GM18858 (cell line): ENCODE data around the gene SACM1L.
"Not testable (repeated sequence)": the region's sequence is repeated elsewhere in the genome, so short reads cannot be mapped to it uniquely, and the experiment has no call there.

ENCODE experiments used
- ATAC-seq: cut with Tn5 transposase; IDR thresholded peaks from one replicate; pipeline ENCODE4 v1.9.1; 2021; ENCODE audit not compliant: unreplicated experiment

Gene SACM1L

DNA sequence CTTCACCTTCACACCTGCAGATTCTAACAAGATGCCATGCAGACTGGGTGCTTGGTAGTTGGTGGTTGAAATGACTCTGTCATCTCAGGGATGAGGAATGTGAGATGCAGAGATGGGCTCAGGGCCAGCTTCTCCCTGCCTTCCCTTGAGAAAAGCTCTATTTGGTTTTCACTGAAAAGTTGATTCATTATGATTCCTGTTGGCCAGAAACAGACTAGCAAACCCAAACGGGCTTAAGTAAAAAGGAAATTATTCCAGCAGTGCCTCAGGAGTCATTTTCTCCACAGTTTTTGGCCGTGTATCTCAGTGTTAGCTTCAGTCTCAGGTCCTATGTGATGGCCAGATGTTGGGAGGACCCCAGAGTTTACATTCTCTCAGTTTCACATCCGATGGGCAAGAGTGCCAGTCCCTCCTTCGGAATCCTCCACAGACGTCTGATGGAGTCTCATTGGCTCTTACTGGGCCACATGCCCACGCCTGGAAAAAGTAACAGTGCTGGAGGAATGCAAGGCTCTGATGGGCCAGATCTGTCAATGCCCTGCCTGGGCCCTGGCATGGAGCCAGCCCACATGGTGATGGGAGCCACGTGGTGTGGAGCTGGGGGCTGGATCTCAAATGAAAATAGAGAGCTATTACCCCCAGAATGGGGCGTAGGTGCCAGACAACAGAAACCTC, 22.3 kb upstream of the SACM1L start:
- ATAC-seq: no peak

DNA sequence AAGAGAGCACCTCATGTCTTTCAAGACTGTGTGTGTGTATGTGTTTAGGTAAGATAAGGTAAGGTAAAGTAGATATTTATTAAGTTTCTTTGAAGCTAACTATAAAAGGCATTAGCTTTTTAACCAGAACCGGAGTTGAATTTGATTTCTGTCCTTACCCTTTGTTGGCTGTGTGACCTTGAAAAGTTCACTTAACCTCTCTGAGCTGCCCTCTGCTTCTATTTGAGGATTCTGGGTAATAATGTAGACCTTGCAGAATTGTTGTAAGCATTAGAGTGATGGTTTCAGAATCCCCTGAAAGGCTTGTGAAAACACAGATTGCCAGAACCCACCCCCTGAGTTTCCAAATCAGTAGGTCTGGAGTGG, 21.6 kb upstream of the SACM1L start:
- no peak for ATAC-seq

DNA sequence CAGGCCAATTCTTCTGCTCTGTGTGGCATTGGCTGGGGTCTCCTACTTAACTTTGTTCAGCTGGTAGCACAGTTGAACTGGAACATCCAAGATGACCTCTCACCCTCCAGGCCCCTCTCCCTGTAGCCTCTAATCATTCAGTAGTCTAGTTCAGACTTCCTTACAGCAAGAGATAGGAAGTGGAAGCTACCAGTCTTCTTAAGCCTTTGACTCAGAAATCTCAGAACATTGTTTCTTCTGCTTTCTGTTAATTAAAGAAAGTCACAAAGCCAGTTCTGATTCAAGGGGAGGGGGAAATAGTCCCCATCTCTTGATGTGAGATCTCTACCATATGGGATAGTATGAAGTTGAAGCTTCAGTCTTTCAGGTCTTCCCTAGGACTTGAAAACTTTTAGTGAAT, 18.8 kb upstream of the SACM1L start:
- ATAC-seq: no peak

DNA sequence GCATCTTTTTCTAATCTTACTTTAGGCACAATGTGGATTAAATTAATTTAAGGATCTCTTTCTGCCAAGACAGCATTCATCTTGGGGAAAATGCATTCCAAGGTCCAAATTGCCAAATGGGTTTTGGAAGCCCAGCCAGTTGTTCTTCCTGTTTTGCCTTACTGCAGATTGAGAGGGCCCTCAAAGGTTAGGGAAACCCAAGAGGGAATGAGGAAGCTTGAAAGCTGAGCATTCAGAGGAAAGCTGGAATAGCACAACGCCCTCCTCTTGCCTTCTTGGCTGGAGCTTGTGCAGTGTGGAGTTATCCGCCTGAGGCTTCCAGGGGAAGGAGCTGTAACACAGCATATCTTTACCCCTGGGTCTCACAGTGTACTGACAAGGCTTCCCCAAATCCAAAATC, 18.2 kb upstream of the SACM1L start:
- no peak for ATAC-seq

DNA sequence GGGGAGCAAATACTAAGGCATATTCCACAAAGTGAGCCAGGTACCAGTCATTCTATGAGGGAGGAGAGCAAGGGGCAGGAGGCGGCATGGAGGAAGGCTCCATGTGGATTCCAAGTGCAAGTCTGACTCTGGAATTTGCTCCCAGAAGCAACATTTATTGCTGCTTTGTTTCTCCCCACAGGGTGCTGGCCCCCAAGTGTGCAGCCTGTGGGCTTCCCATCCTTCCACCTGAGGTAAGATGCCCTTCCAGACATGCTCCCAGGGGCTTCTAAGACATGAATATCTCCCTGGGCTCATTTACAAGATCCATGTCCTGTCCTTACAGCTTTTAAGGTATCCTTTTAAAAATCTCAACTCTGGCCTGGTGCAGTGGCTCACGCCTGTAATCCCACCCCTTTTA, 15.9 kb upstream of the SACM1L start:
- ATAC-seq: no peak

DNA sequence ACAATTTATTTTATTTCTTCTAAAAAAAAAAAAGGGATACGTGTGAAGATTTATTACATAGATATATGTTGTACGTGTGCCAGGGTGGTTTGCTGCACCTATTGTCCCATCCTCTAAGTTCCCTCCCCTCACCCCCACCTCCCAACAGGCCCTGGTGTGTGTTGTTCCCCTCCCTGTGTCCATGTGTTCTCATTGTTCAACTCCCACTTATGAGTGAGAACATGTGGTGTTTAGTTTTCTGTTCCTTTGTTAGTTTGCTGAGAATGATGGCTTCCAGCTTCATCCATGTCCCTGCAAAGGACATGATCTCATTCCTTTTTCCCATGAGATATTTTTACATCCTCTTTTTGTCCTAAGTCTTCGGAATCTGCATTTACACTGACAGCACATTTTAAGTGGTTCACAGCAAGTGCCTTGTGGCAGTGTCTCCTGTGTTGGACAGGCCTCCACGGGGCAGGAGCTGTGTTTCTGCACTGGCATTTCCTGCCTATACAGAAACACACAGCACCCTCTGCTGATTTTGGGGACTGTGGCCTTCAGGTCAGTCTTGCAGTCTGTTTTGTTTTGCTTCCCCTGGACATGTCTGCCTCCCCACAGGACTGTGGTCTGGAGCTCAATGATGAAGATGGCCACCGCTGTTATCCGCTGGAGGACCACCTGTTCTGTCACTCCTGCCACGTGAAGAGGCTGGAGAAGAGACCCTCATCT, 12.7 kb upstream of the SACM1L start:
- no peak for ATAC-seq

DNA sequence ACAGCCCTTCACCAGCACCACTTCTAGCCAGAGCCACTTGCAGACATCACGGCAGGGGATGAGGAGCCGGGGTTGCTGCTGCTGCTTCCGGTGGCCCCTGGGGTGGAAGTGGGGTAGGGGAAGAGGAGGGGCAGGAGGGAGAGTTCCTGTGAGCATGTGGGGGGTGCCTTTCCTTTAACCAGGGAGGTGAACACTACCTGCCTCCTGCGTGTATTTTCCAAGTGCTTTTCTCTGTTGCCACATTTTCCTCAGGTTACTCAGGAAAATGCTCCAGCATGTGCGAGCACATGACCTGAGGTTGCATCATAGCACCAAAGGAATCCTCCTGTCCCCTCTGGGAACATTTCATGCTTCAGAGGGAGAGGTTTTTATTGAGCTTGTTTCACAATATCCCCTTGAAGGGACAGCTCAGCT, 12.2 kb upstream of the SACM1L start:
- ATAC-seq: no peak

DNA sequence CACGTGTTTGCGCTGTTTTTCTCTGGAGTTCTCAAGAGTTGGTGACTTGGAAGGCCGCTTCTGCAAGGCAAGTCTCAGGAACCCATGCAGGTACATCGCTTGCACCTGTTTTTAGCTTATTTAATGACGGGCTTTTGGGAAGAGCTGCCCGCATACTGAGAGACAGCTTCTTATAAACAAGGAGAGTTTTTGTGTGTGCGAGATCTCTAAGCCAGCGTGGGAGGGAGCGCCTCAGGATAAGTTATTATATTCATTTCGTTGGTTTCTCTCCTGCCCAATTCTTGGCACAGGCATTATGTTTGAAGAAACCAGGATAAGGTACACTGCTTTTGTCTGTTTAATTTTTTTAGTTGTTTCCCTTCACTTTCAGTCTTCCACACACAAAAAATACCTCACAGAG, 11.4 kb upstream of the SACM1L start:
- ATAC-seq: no peak

DNA sequence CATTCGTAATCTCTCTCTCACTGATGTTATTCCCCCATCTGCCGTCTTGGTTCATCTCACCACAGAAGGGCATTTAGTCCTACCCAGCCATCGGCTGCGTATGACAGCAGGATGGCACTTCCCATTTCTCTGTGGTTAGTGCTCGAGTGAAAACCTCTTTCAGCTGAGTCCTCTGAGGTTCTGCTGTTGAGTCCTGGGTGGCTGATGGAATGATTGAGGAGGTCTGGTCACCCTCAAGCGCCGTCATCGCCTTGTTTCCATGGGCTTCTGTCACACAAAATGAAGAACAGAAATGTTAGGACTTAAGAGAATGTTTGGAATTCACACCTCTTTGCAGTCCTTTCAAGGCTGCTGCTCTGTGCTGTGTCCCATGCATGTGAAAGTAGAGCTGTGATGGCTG, 9.4 kb upstream of the SACM1L start:
- ATAC-seq: no peak

DNA sequence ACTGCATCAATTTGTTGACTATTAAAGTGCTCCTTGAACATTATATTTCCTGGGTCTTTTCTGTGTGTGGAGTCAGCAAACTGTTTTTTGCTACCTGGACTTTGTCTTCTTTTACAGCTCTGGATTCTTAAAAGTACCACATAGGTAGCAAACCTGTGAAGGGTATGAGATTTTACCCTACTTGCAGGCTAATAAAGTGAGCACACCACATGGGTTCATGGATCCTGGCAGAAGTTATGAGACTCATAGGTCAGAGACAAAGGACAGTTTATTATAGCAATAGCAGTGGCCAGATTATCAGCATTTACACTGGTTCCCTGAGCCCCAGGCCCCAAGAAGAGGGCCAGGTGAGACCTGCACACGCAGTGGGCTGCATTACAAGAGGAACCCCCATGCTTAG, 8.0 kb upstream of the SACM1L start:
- no peak for ATAC-seq

DNA sequence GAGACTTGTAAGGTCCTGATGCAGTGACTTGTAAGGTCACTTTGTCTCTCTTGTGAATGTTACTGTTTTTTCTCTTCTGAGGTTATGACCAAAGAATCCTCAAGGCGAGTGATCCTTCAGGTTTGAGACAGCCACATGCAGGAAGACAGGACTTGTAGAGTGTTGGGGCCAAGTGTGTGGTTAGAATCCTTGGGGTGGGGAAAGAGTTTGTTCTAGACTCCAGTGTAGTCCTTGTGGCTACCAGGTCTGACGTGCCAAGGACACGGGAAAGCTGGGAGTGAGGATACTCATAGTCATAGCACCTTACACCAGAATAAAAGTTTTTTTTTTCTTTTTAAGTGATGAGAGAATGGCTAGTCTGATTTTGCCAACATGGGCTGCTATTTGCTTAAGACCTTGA, 7.3 kb upstream of the SACM1L start:
- ATAC-seq: no peak

DNA sequence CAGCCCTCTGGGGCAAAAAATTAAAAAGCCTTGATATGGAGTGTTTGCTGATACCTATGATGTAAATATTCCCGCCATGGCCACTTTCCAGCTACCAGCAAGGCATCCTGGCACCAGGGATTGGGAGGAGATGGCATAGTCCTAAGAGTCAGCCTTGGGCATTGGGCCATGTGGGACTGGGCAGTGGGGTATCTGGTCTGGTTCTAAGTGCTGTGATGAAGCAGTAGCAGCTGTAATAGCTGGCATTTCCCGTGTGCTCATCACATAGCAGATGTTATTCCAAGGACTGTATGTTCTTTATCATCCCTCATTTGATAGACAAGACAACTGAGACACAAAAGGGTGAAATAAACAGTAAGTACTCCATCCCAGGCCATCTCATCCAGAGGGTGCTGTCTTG, 6.9 kb upstream of the SACM1L start:
- ATAC-seq: no peak

DNA sequence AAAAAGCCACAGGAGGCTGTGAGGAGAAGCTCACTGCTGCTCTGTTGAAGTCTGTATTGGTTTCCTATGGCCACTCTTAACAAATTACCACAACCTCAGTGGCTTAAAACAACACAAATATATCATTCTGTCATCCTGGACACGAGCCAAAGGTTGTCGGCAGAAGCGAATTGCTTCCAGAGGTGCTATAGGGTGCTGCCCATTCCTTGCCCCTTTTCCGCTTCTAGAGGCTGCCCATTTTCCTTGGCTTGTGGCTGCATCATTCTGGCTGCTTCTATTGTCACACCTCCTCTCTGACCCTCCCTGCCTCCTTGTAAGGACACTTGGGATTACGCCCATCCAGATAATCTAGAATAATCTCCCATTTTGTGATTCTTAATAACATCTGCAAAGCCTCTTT, 6.4 kb upstream of the SACM1L start:
- no peak for ATAC-seq

DNA sequence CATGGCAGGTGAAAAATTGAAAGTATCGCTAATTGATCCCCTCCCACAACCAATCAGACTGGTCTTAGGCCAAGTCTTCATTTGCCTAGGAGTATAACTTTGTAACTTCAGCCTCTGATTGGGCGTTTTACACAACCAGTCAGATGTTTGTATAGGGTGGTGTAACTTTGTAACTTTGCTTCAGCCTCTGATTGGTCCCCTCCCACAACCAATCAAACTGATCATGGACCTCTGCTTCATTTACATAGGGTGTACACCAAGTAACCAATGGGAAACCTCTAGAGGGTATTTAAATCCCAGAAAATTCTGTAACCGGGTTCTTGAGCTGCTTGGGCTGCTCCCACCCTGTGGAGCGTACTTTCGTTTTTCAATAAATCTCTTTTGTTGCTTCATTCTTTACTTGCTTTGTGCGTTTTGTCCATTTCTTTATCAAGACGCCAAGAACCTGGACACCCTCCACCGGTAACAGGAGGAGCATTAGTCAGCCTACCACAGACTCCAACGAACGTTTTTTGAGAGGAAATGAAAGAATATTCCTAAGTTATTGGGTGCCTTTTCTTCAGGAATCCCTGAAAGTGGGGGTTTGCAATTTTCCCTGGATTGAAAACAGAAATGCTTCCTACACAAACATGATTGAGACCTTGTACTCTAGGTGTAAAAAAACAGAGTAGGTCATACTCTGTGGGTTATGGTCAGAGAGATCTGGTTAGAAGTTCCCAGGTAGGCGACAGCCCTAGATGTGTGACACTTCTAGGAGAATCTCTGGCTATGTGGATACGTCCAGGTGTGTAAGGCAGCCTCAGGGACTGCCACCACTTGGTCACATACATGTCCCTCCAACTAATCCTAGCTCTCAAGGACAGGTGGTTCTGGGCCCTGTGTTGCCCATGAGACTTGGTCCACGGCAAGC, 5.5 kb upstream of the SACM1L start:
- ATAC-seq: no peak

DNA sequence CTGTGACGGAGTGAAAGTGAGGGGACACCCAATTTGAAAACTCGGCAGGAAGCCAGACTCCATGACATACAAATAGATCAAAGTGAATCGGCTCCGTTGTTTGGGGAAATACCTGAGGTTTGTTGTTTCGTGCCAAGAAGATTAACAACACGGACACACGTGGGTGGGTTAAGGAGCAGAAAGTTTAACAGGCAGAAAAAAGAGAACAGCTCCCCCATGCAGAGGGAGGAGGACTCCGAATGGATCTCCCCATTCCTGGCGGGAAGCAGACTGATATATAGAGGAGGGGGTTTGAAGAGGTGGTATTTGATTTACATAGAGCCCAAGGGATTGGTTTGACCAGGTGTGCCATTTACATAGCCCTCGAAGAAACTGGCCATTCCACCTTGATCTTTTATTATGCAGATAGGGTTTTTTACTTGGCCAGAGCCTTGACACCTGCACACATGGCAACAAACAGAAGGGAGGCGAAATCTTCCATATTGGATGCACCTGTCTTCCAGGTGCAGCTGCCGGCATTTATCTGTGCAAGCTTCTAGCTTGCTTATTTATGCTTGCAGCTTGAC, 4.8 kb upstream of the SACM1L start:
- no peak for ATAC-seq

DNA sequence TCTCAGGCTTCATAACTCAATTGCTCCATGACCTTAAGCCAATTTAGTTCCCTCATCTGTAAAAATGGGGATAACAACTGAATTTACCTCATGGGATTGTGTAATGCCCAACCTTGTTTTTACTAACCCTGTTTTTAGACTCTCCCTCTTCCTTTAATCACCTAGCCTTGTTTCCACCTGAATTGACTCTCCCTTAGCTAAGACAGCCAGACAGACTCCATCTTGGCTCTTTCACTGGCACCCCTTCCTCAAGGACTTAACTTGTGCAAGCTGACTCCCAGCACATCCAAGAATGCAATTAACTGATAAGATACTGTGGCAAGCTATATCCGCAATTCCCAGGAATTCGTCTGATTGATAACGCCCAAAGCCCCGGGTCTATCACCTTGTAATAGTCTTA, 3.5 kb upstream of the SACM1L start:
- not testable (repeated sequence) for ATAC-seq

DNA sequence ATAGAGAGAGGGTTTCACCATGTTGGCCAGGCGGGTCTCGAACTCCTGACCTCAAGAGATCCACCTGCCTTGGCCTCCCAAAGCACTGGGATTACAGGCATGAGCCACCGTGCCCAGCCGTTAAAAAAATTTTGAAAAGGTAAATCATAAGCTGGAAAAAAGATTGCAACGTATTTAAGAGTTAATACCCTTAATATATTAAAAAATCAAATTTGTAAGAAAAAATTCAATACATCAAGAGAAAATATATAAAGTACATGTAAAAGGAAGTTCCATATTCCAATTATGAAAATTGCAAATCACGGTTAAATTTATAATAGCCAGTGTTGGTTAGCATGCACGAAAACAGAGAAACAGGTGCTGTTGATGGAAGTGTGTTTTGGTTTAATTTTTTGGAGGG, 2.3 kb upstream of the SACM1L start:
- no peak for ATAC-seq

DNA sequence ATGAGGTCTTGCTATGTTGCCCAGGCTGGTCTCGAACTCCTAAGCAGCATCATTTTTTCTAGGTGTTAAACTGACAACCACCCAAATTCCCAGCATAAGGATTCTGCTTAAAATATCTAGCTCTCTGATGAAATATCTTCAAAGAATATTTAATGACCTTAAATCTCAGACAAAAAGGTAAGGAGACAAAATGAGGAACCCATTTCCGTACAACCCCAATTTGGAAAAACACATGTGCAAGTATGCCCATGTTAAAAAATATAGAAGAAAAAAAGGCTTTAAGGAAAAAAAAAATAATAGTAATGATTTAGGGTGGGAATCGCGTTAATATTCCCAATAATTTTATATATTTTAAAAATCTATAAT, 1.4 kb upstream of the SACM1L start:
- ATAC-seq: no peak

DNA sequence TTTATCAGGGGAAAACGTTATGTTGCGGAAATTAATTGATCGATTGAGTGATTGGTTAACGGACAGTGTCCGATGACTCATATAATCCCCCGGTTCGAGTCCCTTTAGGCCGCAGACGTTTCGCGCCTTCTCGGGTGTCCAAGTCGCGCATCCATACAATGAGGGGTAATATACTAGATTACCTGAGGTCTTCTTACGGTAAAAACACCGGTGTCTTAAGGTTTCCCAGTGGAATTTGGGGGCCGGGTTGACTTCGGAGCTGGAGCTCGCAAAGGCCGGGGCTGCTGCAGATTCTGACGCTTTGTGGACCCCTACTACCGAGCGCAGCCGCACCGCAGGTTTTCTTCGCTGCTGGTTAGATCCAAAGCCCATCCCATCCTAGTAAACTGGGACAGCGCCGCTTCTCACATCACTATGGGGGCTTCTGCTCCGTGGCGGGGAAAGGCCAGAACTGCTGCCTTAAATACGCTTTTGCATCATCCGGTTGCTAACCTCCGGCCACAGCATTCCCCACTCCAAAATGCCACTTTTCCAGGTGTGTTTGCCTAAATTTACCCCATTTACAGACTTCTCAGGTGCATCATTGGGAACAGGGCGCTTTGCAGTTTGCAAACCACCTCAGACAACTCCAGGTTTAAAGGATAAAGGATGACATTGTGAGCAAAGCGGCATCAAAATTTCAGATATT, 858 bp upstream of the SACM1L start:
- no peak for ATAC-seq

DNA sequence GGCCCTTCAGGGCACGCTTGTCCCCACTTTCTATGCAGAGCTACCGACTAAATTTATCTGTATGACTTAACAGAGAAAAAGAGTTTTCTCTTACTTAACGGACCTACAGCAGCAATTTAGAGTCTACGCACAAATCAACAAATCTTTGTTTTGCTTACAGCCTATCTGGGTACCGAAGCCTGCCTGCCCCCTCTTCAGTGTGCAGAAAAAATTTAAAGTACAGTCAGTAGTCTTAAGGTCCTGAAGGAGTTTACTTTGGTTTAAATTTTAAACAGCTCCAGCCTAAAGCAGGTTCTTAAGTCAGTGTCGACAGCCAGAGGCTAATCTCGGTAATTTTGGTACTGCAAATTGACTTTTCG, 570 bp downstream of the SACM1L start:
- no peak for ATAC-seq

DNA sequence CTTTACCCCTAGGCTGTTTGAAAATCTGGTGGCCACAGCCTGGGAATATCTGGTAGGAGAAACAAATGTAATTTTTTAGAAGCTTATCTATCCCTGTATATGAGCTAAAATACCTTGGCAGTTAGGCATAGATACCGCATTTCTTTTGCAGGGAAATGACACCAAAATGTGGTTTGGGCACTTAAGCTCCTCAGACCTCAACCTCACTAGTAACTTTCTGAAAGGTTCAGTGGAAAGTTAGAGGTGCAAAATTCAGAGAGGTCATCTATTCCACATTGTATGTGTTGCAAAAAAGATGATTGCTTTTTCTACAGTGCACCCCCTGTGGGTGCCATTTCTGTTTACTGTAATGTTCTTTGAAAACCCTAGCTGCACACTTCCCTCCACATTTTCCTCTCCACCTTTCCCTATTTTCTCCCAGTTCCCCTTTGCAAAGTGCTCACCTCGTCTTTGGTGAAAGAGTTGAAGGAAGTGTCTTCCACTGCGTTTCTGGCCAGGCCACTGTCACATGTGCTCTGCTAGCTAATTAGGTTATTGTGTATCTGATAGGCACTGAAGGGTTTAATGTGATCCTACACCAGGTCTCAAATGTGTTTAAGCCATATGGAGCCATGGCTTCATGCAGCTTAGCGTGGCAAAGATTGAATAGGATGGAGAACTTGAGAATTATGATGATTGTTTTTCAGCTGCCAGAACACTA, 1.3 kb downstream of the SACM1L start:
- ATAC-seq: no peak
